ENCODE results near the gene CLRN3.

The CLRN3 gene

DNA sequence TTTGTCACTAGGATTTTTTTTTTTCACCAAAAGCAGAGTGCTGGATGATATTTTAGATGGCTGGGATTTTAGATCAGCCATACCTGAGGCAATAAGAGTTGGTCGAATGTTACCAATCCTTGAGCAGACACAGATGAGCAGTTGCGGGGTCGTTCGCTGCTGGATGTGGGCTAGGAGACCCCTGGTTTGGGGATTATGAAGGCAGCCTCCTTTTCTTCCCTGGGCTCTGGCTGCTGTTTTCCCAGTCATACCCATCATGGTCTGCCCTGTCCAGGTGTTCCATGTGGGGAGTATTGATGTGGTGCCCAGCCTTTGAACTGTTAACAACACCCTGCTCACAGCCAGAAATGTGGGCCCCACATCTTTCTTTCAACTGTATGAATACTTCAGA, 19.1 kb upstream of the CLRN3 start:
- TF ChIP-seq TAF1 (IDR thresholded peaks at IDR 0.05; ENCODE audit: borderline replicate concordance, insufficient read depth, low read length), result no peak
- TF ChIP-seq SIN3A (IDR thresholded peaks at IDR 0.05; ENCODE audit: borderline replicate concordance, insufficient read depth, low read length), result no peak
- TF ChIP-seq FOXP2 (optimal IDR thresholded peaks at IDR 0.05; ENCODE audit: borderline replicate concordance, extremely low read depth, extremely low read length, insufficient read depth), result no peak
- TF ChIP-seq POLR2AphosphoS5 (IDR thresholded peaks at IDR 0.05; ENCODE audit: low read depth, low read length), result no peak
- TF ChIP-seq, protein P1, sequence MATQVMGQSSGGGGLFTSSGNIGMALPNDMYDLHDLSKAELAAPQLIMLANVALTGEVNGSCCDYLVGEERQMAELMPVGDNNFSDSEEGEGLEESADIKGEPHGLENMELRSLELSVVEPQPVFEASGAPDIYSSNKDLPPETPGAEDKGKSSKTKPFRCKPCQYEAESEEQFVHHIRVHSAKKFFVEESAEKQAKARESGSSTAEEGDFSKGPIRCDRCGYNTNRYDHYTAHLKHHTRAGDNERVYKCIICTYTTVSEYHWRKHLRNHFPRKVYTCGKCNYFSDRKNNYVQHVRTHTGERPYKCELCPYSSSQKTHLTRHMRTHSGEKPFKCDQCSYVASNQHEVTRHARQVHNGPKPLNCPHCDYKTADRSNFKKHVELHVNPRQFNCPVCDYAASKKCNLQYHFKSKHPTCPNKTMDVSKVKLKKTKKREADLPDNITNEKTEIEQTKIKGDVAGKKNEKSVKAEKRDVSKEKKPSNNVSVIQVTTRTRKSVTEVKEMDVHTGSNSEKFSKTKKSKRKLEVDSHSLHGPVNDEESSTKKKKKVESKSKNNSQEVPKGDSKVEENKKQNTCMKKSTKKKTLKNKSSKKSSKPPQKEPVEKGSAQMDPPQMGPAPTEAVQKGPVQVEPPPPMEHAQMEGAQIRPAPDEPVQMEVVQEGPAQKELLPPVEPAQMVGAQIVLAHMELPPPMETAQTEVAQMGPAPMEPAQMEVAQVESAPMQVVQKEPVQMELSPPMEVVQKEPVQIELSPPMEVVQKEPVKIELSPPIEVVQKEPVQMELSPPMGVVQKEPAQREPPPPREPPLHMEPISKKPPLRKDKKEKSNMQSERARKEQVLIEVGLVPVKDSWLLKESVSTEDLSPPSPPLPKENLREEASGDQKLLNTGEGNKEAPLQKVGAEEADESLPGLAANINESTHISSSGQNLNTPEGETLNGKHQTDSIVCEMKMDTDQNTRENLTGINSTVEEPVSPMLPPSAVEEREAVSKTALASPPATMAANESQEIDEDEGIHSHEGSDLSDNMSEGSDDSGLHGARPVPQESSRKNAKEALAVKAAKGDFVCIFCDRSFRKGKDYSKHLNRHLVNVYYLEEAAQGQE (IDR thresholded peaks at IDR 0.05; ENCODE audit: insufficient read depth in 1 of 2, low read depth in 2 of 2, low read length in 2 of 2), result no peak

DNA sequence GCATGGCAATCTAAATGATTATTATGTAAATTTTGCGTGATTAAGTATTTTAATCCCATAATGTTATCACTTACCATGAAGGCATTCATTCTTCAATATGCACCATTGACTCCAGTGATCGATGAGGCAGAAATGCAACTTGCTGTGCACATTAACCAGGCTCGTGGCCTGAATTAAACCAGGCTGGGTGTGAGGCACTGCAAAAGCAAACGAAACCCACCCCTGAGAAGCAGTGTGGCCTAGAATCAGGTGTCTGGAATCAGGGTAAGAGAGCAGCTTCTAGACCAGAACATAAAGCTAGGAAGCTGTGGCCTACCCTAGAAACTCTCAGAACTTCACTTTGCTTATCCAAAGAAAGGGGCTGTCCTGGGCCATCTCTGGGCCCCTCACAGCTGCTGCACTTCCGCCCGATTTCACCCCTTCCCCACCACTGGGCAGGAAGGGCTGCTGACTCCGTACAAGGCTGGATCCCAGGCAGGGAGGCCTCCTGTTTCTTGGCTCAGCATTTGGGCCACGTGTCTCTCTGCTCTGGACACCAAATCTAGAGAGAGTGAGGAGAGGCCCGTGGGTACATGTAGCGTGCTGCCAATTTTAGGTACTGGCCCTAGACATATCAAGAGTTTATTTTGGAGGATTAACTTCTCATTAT, 18.6 kb upstream of the CLRN3 start:
- TF ChIP-seq TAF1 (IDR thresholded peaks at IDR 0.05; ENCODE audit: borderline replicate concordance, insufficient read depth, low read length) (no peak), POLR2AphosphoS5 (IDR thresholded peaks at IDR 0.05; ENCODE audit: low read depth, low read length) (no peak), SIN3A (IDR thresholded peaks at IDR 0.05; ENCODE audit: borderline replicate concordance, insufficient read depth, low read length) (no peak), FOXP2 (optimal IDR thresholded peaks at IDR 0.05; ENCODE audit: borderline replicate concordance, extremely low read depth, extremely low read length, insufficient read depth) (no peak)
- TF ChIP-seq, protein P1 (IDR thresholded peaks at IDR 0.05; ENCODE audit: insufficient read depth in 1 of 2, low read depth in 2 of 2, low read length in 2 of 2), result no peak

DNA sequence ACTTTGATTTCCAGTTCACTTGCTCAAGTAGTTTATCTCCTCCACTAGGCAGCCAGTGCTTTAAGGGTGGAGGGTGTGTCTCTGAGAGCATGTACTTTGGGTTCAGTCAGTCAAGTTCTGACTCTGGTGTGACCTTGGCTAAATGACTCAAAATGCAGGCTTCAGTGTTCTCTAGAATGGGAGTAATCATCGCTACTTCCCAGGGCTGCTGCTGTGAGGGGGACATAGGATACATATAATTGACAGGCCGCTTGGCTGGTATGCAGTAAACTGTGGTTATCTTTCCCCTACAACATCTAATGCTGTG, 17.7 kb upstream of the CLRN3 start:
- TF ChIP-seq FOXP2 (optimal IDR thresholded peaks at IDR 0.05; ENCODE audit: borderline replicate concordance, extremely low read depth, extremely low read length, insufficient read depth), result no peak
- TF ChIP-seq SIN3A (IDR thresholded peaks at IDR 0.05; ENCODE audit: borderline replicate concordance, insufficient read depth, low read length), result no peak
- TF ChIP-seq TAF1 (IDR thresholded peaks at IDR 0.05; ENCODE audit: borderline replicate concordance, insufficient read depth, low read length), result no peak
- TF ChIP-seq, protein P1 (IDR thresholded peaks at IDR 0.05; ENCODE audit: insufficient read depth in 1 of 2, low read depth in 2 of 2, low read length in 2 of 2), result no peak
- TF ChIP-seq POLR2AphosphoS5 (IDR thresholded peaks at IDR 0.05; ENCODE audit: low read depth, low read length), result no peak

DNA sequence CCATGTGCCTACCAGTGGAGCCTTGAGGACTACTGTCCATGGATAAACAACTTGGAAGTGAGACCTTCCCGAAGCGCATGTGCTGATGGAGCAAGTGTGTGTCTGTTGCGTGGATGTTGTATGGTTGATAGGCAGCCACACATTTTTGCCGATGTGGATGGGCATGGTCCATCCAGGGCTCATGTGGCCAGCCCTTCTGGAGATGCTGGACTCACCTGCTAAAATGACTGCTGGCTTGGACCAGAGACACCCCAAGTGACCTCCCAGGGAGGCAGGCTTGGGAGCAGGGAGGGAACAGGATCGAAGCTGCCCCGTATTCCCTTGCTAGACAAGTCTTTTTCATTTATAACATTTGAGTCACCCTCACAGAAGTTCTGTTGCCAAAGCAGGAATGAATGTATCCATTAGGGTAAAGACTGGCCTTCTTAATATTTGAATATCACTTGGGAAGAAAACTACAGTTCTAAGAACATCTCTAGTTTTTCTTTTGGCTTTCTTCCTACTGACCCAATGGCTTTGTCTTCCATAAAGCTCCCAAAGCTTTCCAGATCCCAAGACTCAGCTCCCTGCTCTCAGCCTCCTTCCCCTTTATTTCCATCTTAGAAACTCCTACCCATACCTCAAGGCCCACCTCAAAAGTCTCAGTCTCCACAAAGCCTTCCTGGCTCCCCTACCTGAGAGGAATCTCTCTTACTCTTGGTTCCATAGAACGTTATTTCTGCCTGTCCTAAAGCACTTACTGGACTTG, 17.1 kb upstream of the CLRN3 start:
- TF ChIP-seq, protein P1 (IDR thresholded peaks at IDR 0.05; ENCODE audit: insufficient read depth in 1 of 2, low read depth in 2 of 2, low read length in 2 of 2), result no peak
- no peak for TF ChIP-seq SIN3A (IDR thresholded peaks at IDR 0.05; ENCODE audit: borderline replicate concordance, insufficient read depth, low read length)
- TF ChIP-seq POLR2AphosphoS5 (IDR thresholded peaks at IDR 0.05; ENCODE audit: low read depth, low read length), result no peak
- TF ChIP-seq FOXP2 (optimal IDR thresholded peaks at IDR 0.05; ENCODE audit: borderline replicate concordance, extremely low read depth, extremely low read length, insufficient read depth), result no peak

Data from PFSK-1 (cell line).